MM.1S (cell line): ENCODE data around the gene EIF3L.

ENCODE experiments used
- DNase-seq: peaks from one replicate; pipeline ENCODE4 v3.0.0-alpha.2; 2015
- H2AFZ ChIP-seq: fragments of 300-600 bp; sonication (generic); 2 replicates; pipeline ENCODE4 v1.6.0; 2016; ENCODE audit warnings: antibody characterized with exemption, low read length
- H3F3A ChIP-seq: fragments of 300-600 bp; sonication (generic); 2 replicates; pipeline ENCODE4 v1.6.1; 2016; ENCODE audit warnings: mild to moderate bottlenecking, antibody characterized with exemption, low read length, moderate library complexity, mixed read lengths; ENCODE audit not compliant: insufficient read depth
- H3K27ac ChIP-seq: fragments of 300-600 bp; sonication (generic); 2 replicates; pipeline ENCODE4 v1.5.1; 2016; ENCODE audit warnings: mild to moderate bottlenecking, low read length
- H3K27me3 ChIP-seq: fragments of 300-600 bp; sonication (generic); replicated peaks from 2 replicates; pipeline ENCODE4 v1.6.0; 2016; ENCODE audit warnings: low read length; ENCODE audit not compliant: insufficient read depth
- H3K36me3 ChIP-seq: fragments of 300-600 bp; sonication (generic); replicated peaks from 2 replicates; pipeline ENCODE4 v1.6.1; 2016; ENCODE audit warnings: mild to moderate bottlenecking, low read length, mixed read lengths; ENCODE audit not compliant: insufficient read depth
- H3K4me1 ChIP-seq: fragments of 300-600 bp; sonication (generic); 2 replicates; pipeline ENCODE4 v1.6.1; 2016; ENCODE audit warnings: low read length, mixed read lengths
- H3K4me2 ChIP-seq: fragments of 300-600 bp; sonication (generic); 2 replicates; pipeline ENCODE4 v1.6.0; 2016; ENCODE audit warnings: low read depth, low read length
- H3K4me3 ChIP-seq: fragments of 300-600 bp; sonication (generic); 2 replicates; pipeline ENCODE4 v1.5.1; 2016; ENCODE audit warnings: low read length, mixed read lengths
- H3K79me2 ChIP-seq: fragments of 300-600 bp; sonication (generic); 2 replicates; pipeline ENCODE4 v1.6.1; 2016; ENCODE audit warnings: mixed run types, low read length, mixed read lengths
- H3K9ac ChIP-seq: fragments of 300-600 bp; sonication (generic); 2 replicates; pipeline ENCODE4 v1.6.1; 2016; ENCODE audit warnings: low read length, mixed read lengths
- H3K9me2 ChIP-seq: fragments of 300-600 bp; sonication (generic); replicated peaks from 2 replicates; pipeline ENCODE4 v1.6.1; 2016; ENCODE audit warnings: mild to moderate bottlenecking, low read length, mixed read lengths; ENCODE audit not compliant: insufficient read depth
- H3K9me3 ChIP-seq: fragments of 300-600 bp; sonication (generic); replicated peaks from 2 replicates; pipeline ENCODE4 v1.6.1; 2016; ENCODE audit warnings: mild to moderate bottlenecking, low read length, mixed read lengths; ENCODE audit not compliant: insufficient read depth
- H4K20me1 ChIP-seq: fragments of 300-600 bp; sonication (generic); 2 replicates; pipeline ENCODE4 v1.6.1; 2016; ENCODE audit warnings: mild to moderate bottlenecking, low read length, moderate library complexity, mixed read lengths; ENCODE audit not compliant: insufficient read depth
- CTCF ChIP-seq: fragments of 300-600 bp; sonication (generic); IDR thresholded peaks from 2 replicates; pipeline ENCODE4 v1.5.1; 2016; ENCODE audit warnings: antibody characterized with exemption, low read length, mixed read lengths
- EZH2 ChIP-seq: fragments of 300-600 bp; sonication (generic); optimal IDR thresholded peaks from 2 replicates; pipeline ENCODE3; 2017; ENCODE audit warnings: low read depth, mild to moderate bottlenecking, antibody characterized with exemption, low read length, mixed read lengths
- EZH2phosphoT487 ChIP-seq: fragments of 300-600 bp; sonication (generic); IDR thresholded peaks from 2 replicates; pipeline ENCODE4 v1.6.1; 2018; ENCODE audit warnings: antibody characterized with exemption, low read length

Gene EIF3L

GRCh38 chr22:37930952-37931440 is 81.8 kb downstream of the EIF3L start:
- no peaks in the 10 kb centered on the region for H4K20me1 ChIP-seq
- no peak for DNase-seq
- no peak for TF ChIP-seq CTCF
- no peak for TF ChIP-seq EZH2
- no peak for TF ChIP-seq EZH2phosphoT487
- no peak overlapping the region for H3K27ac ChIP-seq
- H3K4me2 ChIP-seq: no peak overlapping the region
- H3K4me3 ChIP-seq: no peak overlapping the region
- H3K9ac ChIP-seq: no peak overlapping the region
- H3K9me3 ChIP-seq: no peaks in the 10 kb centered on the region
- no peaks in the 10 kb centered on the region for H3K9me2 ChIP-seq
- no peaks in the 10 kb centered on the region for H3K27me3 ChIP-seq
- H2AFZ ChIP-seq: no peak overlapping the region
- H3F3A ChIP-seq: peaks cover 3% of the 10 kb centered on the region; the same call in 1 of the 2 replicates
- H3K36me3 ChIP-seq: no peaks in the 10 kb centered on the region
- peaks cover 6% of the 10 kb centered on the region for H3K4me1 ChIP-seq
- no peaks in the 10 kb centered on the region for H3K79me2 ChIP-seq

- TF ChIP-seq CTCF: no peak
- TF ChIP-seq EZH2phosphoT487: no peak
- TF ChIP-seq EZH2: no peak
Measured at GRCh38 chr22:37931893-37932389, 82.7 kb downstream of the EIF3L start.

GRCh38 chr22:37932401-37932800 is 83.2 kb downstream of the EIF3L start:
- H3F3A ChIP-seq: peaks cover 3% of the 10 kb centered on the region; the same call in 1 of the 2 replicates
- TF ChIP-seq EZH2phosphoT487 (no peak), CTCF (no peak), EZH2 (no peak)
- no peak overlapping the region for H3K4me3 ChIP-seq
- H4K20me1 ChIP-seq: no peaks in the 10 kb centered on the region
- no peaks in the 10 kb centered on the region for H3K9me2 ChIP-seq
- no peaks in the 10 kb centered on the region for H3K79me2 ChIP-seq
- H3K4me2 ChIP-seq: no peak overlapping the region
- H3K36me3 ChIP-seq: no peaks in the 10 kb centered on the region
- no peak overlapping the region for H2AFZ ChIP-seq
- H3K4me1 ChIP-seq: peaks cover 6% of the 10 kb centered on the region
- no peaks in the 10 kb centered on the region for H3K27me3 ChIP-seq
- DNase-seq: no peak
- H3K9me3 ChIP-seq: no peaks in the 10 kb centered on the region
- H3K9ac ChIP-seq: no peak overlapping the region
- no peak overlapping the region for H3K27ac ChIP-seq

More at GRCh38 chr22:37931893-37932389, 82.7 kb downstream of the EIF3L start:
- Histone ChIP-seq H3K27me3 (no peaks in the 10 kb centered on the region), H3F3A (peaks cover 3% of the 10 kb centered on the region; the same call in 1 of the 2 replicates), H3K27ac (no peak overlapping the region), H3K9ac (no peak overlapping the region), H3K79me2 (no peaks in the 10 kb centered on the region), H3K4me2 (no peak overlapping the region), H2AFZ (no peak overlapping the region), H3K9me3 (no peaks in the 10 kb centered on the region), H4K20me1 (no peaks in the 10 kb centered on the region), H3K4me1 (peaks cover 6% of the 10 kb centered on the region), H3K36me3 (no peaks in the 10 kb centered on the region), H3K9me2 (no peaks in the 10 kb centered on the region), H3K4me3 (no peak overlapping the region)
- no peak for DNase-seq
